ENCODE results near the gene ARSA. TPM values are rescaled to one million over a fixed set of nuclear protein-coding genes. Genes with fewer than 3 reads are reported as not detected.

The ARSA gene
- total and polyA plus RNA-seq, 2 of the 13 experiments (the other 11 are each of a cell fraction or from before 2014, with no cell fraction given): 9.0 to 11.5 TPM

GRCh38 chr22:50641696-50642607 is 14.0 kb upstream of the ARSA start (continued):
- TF ChIP-seq FOXO1 (CRISPR knock-in tag; IDR thresholded peaks at IDR 0.05) (no peak), FOXA3 (CRISPR knock-in tag; IDR thresholded peaks at IDR 0.05) (peak; percentile 57), THAP7 (CRISPR knock-in tag; IDR thresholded peaks at IDR 0.05) (peak; percentile 68; the same call in 1 of the 2 replicates), NR2F6 (IDR thresholded peaks at IDR 0.05) (peak; percentile 89), NR2F6 (CRISPR knock-in tag; IDR thresholded peaks at IDR 0.05) (peak; percentile 94), REST (IDR thresholded peaks at IDR 0.05; ENCODE audit: borderline replicate concordance in 1 of 2, low read depth in 1 of 2, low read length in 2 of 2) (0 out of 4 replicates have a peak, but pooled peaks of 1 of the 2 experiments have one; percentile 15), KLF16 (CRISPR knock-in tag; IDR thresholded peaks at IDR 0.05) (no peak; a peak in 1 of 4 replicates), RERE (CRISPR knock-in tag; IDR thresholded peaks at IDR 0.05; ENCODE audit: low read depth) (peak; percentile 38; the same call in 1 of the 2 replicates), SOX5 (CRISPR knock-in tag; IDR thresholded peaks at IDR 0.05; ENCODE audit: borderline replicate concordance) (peak; percentile 61; the same call in 1 of the 2 replicates), FUBP1 (CRISPR knock-in tag; IDR thresholded peaks at IDR 0.05; ENCODE audit: borderline replicate concordance) (no peak), IKZF5 (CRISPR knock-in tag; IDR thresholded peaks at IDR 0.05) (peak; percentile 94)

Measured in HepG2 (cell line).